ENCODE measurements around the gene ATMIN. TPM values are rescaled to one million over a fixed set of nuclear protein-coding genes. Genes with fewer than 3 reads are reported as not detected.

Gene ATMIN
- total RNA-seq, 1 experiment from 2014 or later: 54.5 TPM

GRCh38 chr16:81004646-81005353 is 30.8 kb upstream of the ATMIN start:
- peaks cover 24% of the 10 kb centered on the region for H3K4me1 ChIP-seq
- Mint-ChIP-seq H3K4me3 (ENCODE audit: unreplicated experiment) (peak overlapping the region; percentile 94), H3K27me3 (ENCODE audit: insufficient read depth, unreplicated experiment) (no peaks in the 10 kb centered on the region), H3K4me1 (ENCODE audit: low read depth, unreplicated experiment) (peaks cover 21% of the 10 kb centered on the region), H3K9me3 (ENCODE audit: unreplicated experiment) (no peaks in the 10 kb centered on the region), H3K27ac (ENCODE audit: unreplicated experiment) (peak overlapping the region; percentile 55), H3K36me3 (ENCODE audit: insufficient read depth, unreplicated experiment) (peaks cover 40% of the 10 kb centered on the region)
- TF ChIP-seq CTCF (IDR thresholded peaks at IDR 0.05; ENCODE audit: insufficient read depth in 1 of 2, low read depth in 1 of 2, low read length in 1 of 2, severe bottlenecking in 1 of 2, unreplicated experiment in 1 of 2): peak; percentile 57 to 75
- peak in 1 of 2 experiments; percentile 61 for DNase-seq
- CTCF ChIA-PET: interaction anchor here (0.9 to 1.5 kb wide), 3 partner anchors 12 to 31 kb away, joined by 4 to 7 read pairs (median 5); partner anchors contain the start of gene ATMIN
- H3K36me3 ChIP-seq (ENCODE audit: control insufficient read depth, insufficient read depth, low read length): no peaks in the 10 kb centered on the region
- intact Hi-C loops (cut with micrococcal nuclease; ENCODE audit: unreplicated experiment): loop anchor here (1.0 to 10.0 kb wide), 2 partner anchors 73 to 730 kb away; partner anchors contain the start of gene C16orf46
- H3K4me3 ChIP-seq (ENCODE audit: low read depth, low read length): peak overlapping the region; percentile 85
- POLR2A ChIA-PET: interaction anchor here (0.5 to 0.9 kb wide), 3 partner anchors 12 to 1096 kb away, joined by 3 to 4 read pairs (median 4); no protein-coding TSS in a partner anchor
- BruUV-seq (replicated peaks): no TSS peak
- no peaks in the 10 kb centered on the region for H3K27me3 ChIP-seq (replicated peaks; ENCODE audit: control insufficient read depth, insufficient read depth, low read length)
- no peaks in the 10 kb centered on the region for H3K9me3 ChIP-seq

- Mint-ChIP-seq H3K27ac (ENCODE audit: unreplicated experiment) (peak overlapping the region; percentile 44), H3K4me1 (ENCODE audit: low read depth, unreplicated experiment) (peaks cover 19% of the 10 kb centered on the region), H3K4me3 (ENCODE audit: unreplicated experiment) (peak overlapping the region; percentile 94), H3K36me3 (ENCODE audit: insufficient read depth, unreplicated experiment) (peaks cover 39% of the 10 kb centered on the region), H3K27me3 (ENCODE audit: insufficient read depth, unreplicated experiment) (no peaks in the 10 kb centered on the region), H3K9me3 (ENCODE audit: unreplicated experiment) (no peaks in the 10 kb centered on the region)
- no peak for DNase-seq
- Histone ChIP-seq H3K36me3 (ENCODE audit: control insufficient read depth, insufficient read depth, low read length) (no peaks in the 10 kb centered on the region), H3K27me3 (replicated peaks; ENCODE audit: control insufficient read depth, insufficient read depth, low read length) (no peaks in the 10 kb centered on the region), H3K4me3 (ENCODE audit: low read depth, low read length) (peak overlapping the region; percentile 85), H3K4me1 (peaks cover 23% of the 10 kb centered on the region), H3K9me3 (no peaks in the 10 kb centered on the region)
- ChIA-PET CTCF (interaction anchor here (1.5 kb wide), 1 partner anchor 12 kb away, joined by 7 read pairs; no protein-coding TSS in a partner anchor), POLR2A (interaction anchor here (0.5 kb wide), 1 partner anchor 1097 kb away, joined by 3 read pairs; no protein-coding TSS in a partner anchor)
- BruUV-seq (replicated peaks): TSS peak; percentile 39
- intact Hi-C loops (cut with micrococcal nuclease; ENCODE audit: unreplicated experiment): loop anchor here (1.0 to 10.0 kb wide), 3 partner anchors 12 to 729 kb away; no protein-coding TSS in a partner anchor
- TF ChIP-seq CTCF (IDR thresholded peaks at IDR 0.05; ENCODE audit: insufficient read depth in 1 of 2, low read depth in 1 of 2, low read length in 1 of 2, severe bottlenecking in 1 of 2, unreplicated experiment in 1 of 2): no peak
Observed at GRCh38 chr16:81005610-81006161, 30.0 kb upstream of the ATMIN start.

GRCh38 chr16:81006211-81006812 is 29.3 kb upstream of the ATMIN start:
- peak overlapping the region; percentile 100 for H3K27ac Mint-ChIP-seq (ENCODE audit: unreplicated experiment)
- peaks cover 18% of the 10 kb centered on the region for H3K4me1 ChIP-seq
- no peaks in the 10 kb centered on the region for H3K27me3 Mint-ChIP-seq (ENCODE audit: insufficient read depth, unreplicated experiment)
- DNase-seq: peak; percentile 78 to 80
- intact Hi-C loops (cut with micrococcal nuclease; ENCODE audit: unreplicated experiment): loop anchor here (1.0 to 10.0 kb wide), 3 partner anchors 13 to 728 kb away; no protein-coding TSS in a partner anchor
- peak overlapping the region; percentile 94 for H3K4me3 Mint-ChIP-seq (ENCODE audit: unreplicated experiment)
- no peak for TF ChIP-seq CTCF (IDR thresholded peaks at IDR 0.05; ENCODE audit: insufficient read depth in 1 of 2, low read depth in 1 of 2, low read length in 1 of 2, severe bottlenecking in 1 of 2, unreplicated experiment in 1 of 2)
- peak overlapping the region; percentile 85 for H3K4me3 ChIP-seq (ENCODE audit: low read depth, low read length)
- H3K9me3 ChIP-seq: no peaks in the 10 kb centered on the region
- H3K9me3 Mint-ChIP-seq (ENCODE audit: unreplicated experiment): no peaks in the 10 kb centered on the region
- H3K4me1 Mint-ChIP-seq (ENCODE audit: low read depth, unreplicated experiment): peaks cover 13% of the 10 kb centered on the region
- no peaks in the 10 kb centered on the region for H3K27me3 ChIP-seq (replicated peaks; ENCODE audit: control insufficient read depth, insufficient read depth, low read length)
- POLR2A ChIA-PET: interaction anchor here (0.5 to 1.1 kb wide), 9 partner anchors 9 to 308 kb away, joined by 3 to 11 read pairs (median 4); partner anchors contain the start of genes ATMIN, C16orf46 and GAN
- H3K36me3 Mint-ChIP-seq (ENCODE audit: insufficient read depth, unreplicated experiment): peaks cover 42% of the 10 kb centered on the region
- CTCF ChIA-PET: interaction anchor here (0.5 to 1.4 kb wide), 5 partner anchors 9 to 211 kb away, joined by 3 to 9 read pairs (median 3); partner anchors contain the start of gene ATMIN
- no peaks in the 10 kb centered on the region for H3K36me3 ChIP-seq (ENCODE audit: control insufficient read depth, insufficient read depth, low read length)
- BruUV-seq (replicated peaks): no TSS peak

Data from Caco-2 (cell line).